Fibroblast of skin of abdomen (primary cell): Measurements from ENCODE around the gene TGM1.

Experiments
- DNase-seq: peaks from one replicate; pipeline ENCODE4 v3.0.0-alpha.2; 2013

TGM1 gene

GRCh38 chr14:24270537-24271133 is 7.7 kb upstream of the TGM1 start:
- DNase-seq: no peak

GRCh38 chr14:24269910-24270536 is 7.0 kb upstream of the TGM1 start:
- DNase-seq: no peak

DNA sequence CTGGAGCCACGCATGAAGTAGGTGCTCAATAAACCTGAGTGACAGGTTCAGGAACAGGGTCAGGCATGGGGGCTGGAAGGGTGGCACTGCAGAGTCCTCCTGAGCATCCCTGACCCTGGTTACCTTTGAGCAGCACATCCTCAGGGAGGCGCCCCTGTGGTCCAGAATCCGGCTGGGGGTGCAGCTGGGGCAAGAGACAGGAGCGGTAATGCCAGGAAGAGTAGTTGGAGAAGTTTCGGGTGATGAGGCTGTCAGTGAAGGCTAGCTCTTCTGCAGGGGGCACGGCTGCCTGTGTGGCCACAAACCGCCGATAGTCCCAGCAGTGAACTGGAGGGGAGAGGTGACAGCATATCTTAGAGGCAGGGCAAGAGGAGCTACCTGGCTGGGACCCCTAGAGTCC is 6.4 kb upstream of the TGM1 start:
- DNase-seq: no peak

GRCh38 chr14:24268225-24268624 is 5.2 kb upstream of the TGM1 start:
- DNase-seq: no peak

DNA sequence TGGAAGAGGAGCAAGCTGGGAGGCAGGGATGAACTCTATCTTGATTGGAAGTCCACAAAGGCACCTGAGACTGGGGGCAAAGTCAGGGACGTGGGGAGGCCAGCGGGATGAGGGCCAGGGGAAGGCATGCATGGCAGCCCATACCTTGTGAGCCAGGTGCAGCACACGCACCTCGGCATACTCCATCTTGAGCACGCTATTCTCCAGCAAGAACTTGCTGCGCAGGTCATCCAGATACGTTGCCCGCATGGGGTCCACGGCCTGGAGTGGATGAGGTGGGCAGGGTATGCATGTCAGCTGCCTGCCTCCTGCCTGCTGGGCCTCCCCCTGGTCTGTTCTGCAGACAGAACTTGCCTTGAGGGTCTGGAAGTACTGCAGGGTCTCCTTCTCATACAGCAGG is 4.5 kb upstream of the TGM1 start:
- no peak for DNase-seq

DNA sequence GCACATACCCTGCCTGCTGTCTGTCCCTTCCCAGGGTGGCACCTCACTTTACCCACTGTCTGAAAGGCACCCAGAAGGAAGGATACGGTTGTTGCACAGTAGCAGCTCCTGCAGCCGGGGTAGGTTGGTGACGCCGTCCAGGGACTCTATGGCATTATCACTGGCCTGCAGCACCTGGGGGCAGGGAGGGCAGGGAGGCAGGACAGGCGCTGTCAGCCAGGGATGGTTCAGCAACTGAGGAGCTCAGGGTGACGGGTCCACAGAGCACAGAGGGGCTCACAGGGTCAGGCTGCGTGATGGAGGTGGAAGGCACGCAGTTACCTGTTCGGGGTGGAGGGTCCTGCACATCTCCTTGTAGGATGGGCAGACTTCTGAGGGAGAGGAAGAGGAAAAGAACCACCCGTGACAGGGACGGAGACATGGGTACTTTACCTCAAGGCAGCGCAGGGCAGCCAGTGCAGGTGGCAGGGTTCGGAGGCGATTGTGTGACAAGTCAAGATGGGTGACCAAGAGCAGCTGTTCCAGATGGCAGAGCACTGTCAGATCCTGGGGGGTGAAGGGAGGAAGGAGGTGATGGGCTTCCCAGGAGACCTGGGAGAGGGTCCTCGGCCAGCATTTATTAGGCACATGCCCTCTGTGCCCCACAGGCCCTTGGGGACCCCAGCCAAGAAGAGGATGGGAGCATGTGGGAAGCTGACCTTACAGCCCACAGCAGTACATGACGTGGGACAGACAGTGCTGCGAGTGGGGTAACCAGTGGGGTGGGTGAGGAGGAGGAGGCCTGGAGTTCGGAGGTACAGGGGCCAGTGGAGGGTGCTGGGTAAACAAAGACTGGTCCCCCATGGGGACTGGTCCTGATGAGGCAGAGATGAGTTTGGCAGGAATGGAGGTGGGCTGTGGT is 3.6 kb upstream of the TGM1 start:
- no peak for DNase-seq

- DNase-seq: no peak
Measured at GRCh38 chr14:24264298-24264697, 1.3 kb upstream of the TGM1 start.

DNA sequence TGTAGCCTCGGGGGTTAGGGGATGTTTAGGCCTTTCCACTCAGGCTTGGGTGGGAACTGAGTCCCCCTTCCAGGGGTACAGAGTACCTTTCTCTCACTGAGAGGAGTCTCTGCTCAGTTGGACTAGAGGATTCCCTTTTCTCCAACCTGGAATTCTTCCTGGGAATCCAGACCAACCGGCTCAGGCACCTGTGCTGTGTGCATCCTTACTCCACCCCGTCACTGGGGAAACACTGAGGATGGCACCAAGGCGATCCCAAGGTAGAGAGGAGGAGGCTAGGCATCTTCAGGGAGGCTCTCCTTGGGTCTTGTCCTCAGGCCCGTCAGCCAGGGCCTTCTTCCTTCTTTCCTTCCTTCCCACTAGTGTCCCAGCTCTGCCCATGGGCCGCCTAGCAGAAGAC is 871 bp upstream of the TGM1 start:
- DNase-seq: no peak

DNA sequence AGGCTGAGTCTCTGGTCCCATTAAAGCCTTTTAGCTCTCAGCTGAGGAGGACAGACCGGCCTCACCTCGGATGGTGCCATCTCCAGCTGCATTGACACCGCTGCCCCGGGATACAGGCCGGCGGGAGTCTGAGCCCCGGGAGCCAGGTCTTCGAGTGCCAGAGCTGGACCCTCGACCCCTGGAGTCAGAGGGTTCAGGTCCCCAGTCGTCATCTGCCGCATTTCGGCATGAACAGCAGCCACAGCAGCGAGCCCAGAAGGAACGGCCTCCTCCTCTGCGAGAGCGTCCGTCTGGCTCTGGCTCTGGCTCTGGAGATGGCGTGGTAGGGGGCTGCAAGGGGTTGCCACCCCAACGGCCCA is 1.0 kb downstream of the TGM1 start:
- DNase-seq: no peak

GRCh38 chr14:24261256-24261968 is 1.6 kb downstream of the TGM1 start:
- no peak for DNase-seq

DNA sequence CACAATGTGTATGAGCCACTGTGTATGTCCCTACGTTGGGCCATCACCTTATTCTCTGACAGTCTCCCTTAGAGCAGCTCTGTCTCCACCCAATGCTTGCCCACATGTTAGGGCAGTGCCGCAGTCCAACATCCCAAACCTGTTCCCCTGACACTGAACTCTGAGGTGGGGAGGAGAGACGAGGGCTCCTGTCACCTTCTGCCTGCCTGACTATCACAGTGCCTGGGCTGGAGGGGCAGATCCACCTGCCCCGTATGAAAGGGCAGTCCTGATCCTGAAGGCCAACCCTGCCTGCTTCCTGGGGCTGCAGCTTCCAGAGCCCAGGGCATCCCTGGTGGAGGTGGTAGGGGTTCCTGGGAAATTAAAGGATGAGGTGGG is 2.2 kb downstream of the TGM1 start:
- DNase-seq: no peak

DNA sequence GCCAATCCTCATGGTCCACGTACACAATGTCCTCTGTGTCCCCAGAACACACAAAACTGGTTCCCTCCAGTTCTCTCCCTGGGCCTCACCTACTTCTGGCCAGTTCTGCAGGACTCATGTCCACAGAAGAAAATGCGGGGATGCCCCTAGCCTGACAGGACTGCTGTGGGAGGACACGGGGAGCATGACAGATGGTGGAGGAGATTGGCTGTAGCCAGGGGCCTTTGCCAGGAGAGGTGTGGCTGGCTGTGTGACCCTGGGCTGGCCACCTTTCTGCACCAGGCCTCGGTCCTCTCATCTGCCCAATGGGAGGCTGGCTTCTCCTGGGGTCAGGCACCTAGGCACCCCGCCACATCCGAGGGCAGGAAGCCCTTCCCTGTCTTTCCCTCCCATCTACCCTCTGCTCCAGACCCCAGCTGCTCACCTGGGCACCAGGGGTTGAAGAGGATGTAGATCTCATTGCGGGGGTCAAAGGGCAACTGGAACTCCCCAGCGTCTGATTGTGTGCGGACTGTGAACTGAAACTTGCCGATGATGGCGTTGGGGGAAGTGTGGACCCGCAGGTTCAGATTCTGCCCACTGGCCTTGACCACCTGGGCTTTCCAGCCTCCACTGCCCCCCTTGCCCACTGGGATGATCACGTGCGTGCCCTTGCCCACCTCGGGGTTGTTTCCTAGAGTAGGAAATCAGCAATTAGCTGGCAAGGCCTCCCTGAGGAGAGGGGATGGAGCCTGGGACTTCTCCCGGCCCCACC is 2.8 kb downstream of the TGM1 start:
- no peak for DNase-seq

DNA sequence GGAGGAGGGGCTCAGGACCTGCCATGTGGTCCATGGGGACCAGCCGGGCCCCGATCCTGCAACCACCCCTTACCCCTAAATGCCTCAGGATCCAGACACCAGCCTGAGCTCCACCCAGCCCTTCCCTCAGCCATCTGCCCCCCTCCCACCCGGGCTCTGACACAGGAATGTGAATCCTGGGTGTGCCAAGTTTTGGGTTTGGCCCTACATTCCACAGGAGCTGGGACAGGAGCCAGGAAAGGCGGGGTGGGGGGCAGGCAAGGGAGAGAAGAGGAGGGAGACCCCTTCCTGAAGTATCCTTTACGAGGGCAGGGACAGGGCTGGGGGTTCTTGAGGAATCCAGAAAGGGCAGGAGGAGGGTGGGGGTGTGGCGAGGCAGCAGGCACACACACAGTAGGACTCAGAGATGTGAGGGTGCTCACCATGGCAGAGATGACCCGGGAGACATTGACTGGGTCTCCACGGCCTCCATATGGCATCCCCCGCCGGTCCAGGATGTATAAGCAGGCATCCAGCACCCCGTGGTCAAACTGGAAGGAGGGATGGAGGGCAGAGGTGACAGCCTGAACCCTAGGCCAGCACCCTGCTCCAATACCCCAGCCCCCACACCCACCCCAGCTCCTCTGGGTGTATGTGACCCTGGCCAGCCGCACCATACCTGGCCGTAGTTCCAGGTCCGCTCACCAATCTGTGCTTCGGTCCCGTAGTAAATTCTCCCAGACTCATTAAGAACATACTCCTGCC is 3.5 kb downstream of the TGM1 start:
- DNase-seq: peak; percentile 78

GRCh38 chr14:24258548-24259265 is 4.3 kb downstream of the TGM1 start:
- DNase-seq: no peak

GRCh38 chr14:24258119-24258518 is 4.9 kb downstream of the TGM1 start:
- no peak for DNase-seq

DNA sequence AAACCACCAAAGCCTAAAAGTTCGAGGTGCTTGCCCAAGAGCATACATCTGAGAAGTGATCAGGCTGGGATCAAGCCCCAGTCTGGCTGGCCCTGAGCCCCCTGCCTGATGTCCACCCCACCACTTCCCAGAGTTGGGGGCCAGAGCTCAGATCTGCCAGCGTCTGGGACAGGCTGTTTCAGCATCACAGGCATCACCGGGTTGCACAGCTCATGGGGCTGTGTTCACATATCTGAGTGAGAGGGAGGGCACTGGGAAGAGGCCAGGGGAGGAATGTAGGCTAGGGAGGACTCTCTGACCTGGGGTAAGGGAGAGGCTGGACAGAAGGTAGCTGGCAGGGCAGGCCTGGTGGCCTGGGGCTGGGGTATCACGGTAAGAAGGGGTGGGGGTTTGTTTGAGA is 6.0 kb downstream of the TGM1 start:
- DNase-seq: no peak

GRCh38 chr14:24255931-24256711 is 6.9 kb downstream of the TGM1 start:
- DNase-seq: no peak

GRCh38 chr14:24255438-24255837 is 7.5 kb downstream of the TGM1 start:
- DNase-seq: no peak

- DNase-seq: no peak
Measured at GRCh38 chr14:24254630-24255392, 8.2 kb downstream of the TGM1 start.

DNA sequence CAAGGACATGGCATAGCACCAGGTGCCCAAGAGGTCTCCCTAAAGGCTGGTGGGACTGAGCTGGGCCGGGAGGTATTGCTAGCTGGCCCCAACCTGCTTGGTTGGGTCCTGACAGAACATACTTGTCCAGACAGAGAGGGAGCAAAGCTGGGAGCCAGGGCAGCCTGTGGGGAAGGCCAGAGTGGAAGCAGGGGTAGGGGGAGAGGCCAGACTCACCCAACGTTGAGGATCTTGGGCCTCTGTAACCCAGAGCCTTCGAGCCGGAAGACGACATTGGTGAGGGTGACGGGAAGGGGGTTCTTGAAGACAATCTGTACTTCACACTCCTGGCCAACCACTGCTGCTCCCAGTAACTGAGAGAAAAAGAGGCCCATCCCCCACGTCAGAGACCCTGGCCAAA is 9.0 kb downstream of the TGM1 start:
- no peak for DNase-seq
